ENCODE measurements around the gene ITPKC. TPM values are rescaled to one million over a fixed set of nuclear protein-coding genes. Genes with fewer than 3 reads are reported as not detected.

The ITPKC gene
- total and polyA plus RNA-seq, 2 experiments from 2014 or later: 5.3 to 12.6 TPM

GRCh38 chr19:40713939-40714338 is 3.0 kb upstream of the ITPKC start (continued):
- TF ChIP-seq EZH2 (IDR thresholded peaks at IDR 0.05; ENCODE audit: low read depth, unreplicated experiment): no peak
- TF ChIP-seq POLR2AphosphoS5 (IDR thresholded peaks at IDR 0.05; ENCODE audit: low read depth): no peak
- TF ChIP-seq ZNF114 (CRISPR knock-in tag; IDR thresholded peaks at IDR 0.05): no peak
- no peak for TF ChIP-seq CREB1 (CRISPR knock-in tag; IDR thresholded peaks at IDR 0.05; ENCODE audit: low read depth)

- Mint-ChIP-seq H3K4me1 (peaks cover 17% of the 10 kb centered on the region), H3K9me3 (no peaks in the 10 kb centered on the region), H3K27ac (peak overlapping the region; percentile 96), H3K4me3 (peak overlapping the region; percentile 93), H3K27me3 (ENCODE audit: insufficient read depth, low read depth, poor library complexity) (peaks cover 10% of the 10 kb centered on the region), H3K36me3 (ENCODE audit: low read depth) (peaks cover 28% of the 10 kb centered on the region)
- peak; percentile 98 for DNase-seq (ENCODE audit: low spot score)
- peaks cover 26% of the 10 kb centered on the region for H3K79me2 ChIP-seq (replicated peaks; ENCODE audit: insufficient read depth)
- peak; percentile 45; the same call in 1 of the 2 replicates for TF ChIP-seq POLR2AphosphoS5 (IDR thresholded peaks at IDR 0.05; ENCODE audit: low read depth)
- no peak for TF ChIP-seq EZH2phosphoT487 (IDR thresholded peaks at IDR 0.05; ENCODE audit: unreplicated experiment)
- H3K4me1 ChIP-seq (ENCODE audit: insufficient read depth): peaks cover 21% of the 10 kb centered on the region
- peaks cover 15% of the 10 kb centered on the region; the same call in 1 of the 2 replicates for H3F3A ChIP-seq (replicated peaks; ENCODE audit: low read depth)
- H3K27me3 ChIP-seq (ENCODE audit: insufficient read depth): no peaks in the 10 kb centered on the region
- H2AFZ ChIP-seq: peak overlapping the region; percentile 89
- H3K36me3 ChIP-seq (ENCODE audit: insufficient read depth): peaks cover 11% of the 10 kb centered on the region; the same call in 1 of the 2 replicates
- no peaks in the 10 kb centered on the region for H3K9me2 ChIP-seq (ENCODE audit: insufficient read depth)
- H4K20me1 ChIP-seq (replicated peaks; ENCODE audit: insufficient read depth): peaks cover 3% of the 10 kb centered on the region; the same call in 1 of the 2 replicates
- ATAC-seq: peak; percentile 77
- H3K4me2 ChIP-seq: peak overlapping the region; percentile 95
- H3K4me3 ChIP-seq: peak overlapping the region; percentile 99
- H3K27ac ChIP-seq (ENCODE audit: low read depth): peak overlapping the region; percentile 98
Observed at GRCh38 chr19:40714441-40715299, 2.2 kb upstream of the ITPKC start.

- H3K36me3 Mint-ChIP-seq (ENCODE audit: low read depth): peaks cover 23% of the 10 kb centered on the region
- H3K9me3 Mint-ChIP-seq: no peaks in the 10 kb centered on the region
- ATAC-seq (no peak), DNase-seq (ENCODE audit: low spot score) (no peak)
- H3K27ac Mint-ChIP-seq: peak overlapping the region; percentile 96
- Histone ChIP-seq H3K36me3 (ENCODE audit: insufficient read depth) (peaks cover 6% of the 10 kb centered on the region; the same call in 1 of the 2 replicates), H3K4me3 (peak overlapping the region; percentile 99), H4K20me1 (replicated peaks; ENCODE audit: insufficient read depth) (peaks cover 8% of the 10 kb centered on the region; the same call in 1 of the 2 replicates), H3K4me1 (ENCODE audit: insufficient read depth) (peaks cover 22% of the 10 kb centered on the region), H2AFZ (peak overlapping the region; percentile 82; the same call in 1 of the 2 replicates), H3F3A (replicated peaks; ENCODE audit: low read depth) (peaks cover 15% of the 10 kb centered on the region; the same call in 1 of the 2 replicates), H3K4me2 (peak overlapping the region; percentile 95), H3K9me2 (ENCODE audit: insufficient read depth) (no peaks in the 10 kb centered on the region), H3K79me2 (replicated peaks; ENCODE audit: insufficient read depth) (peaks cover 38% of the 10 kb centered on the region), H3K27me3 (ENCODE audit: insufficient read depth) (no peaks in the 10 kb centered on the region), H3K27ac (ENCODE audit: low read depth) (peak overlapping the region; percentile 98)
- peaks cover 10% of the 10 kb centered on the region for H3K27me3 Mint-ChIP-seq (ENCODE audit: insufficient read depth, low read depth, poor library complexity)
- H3K4me1 Mint-ChIP-seq: peaks cover 25% of the 10 kb centered on the region
- peak overlapping the region; percentile 93 for H3K4me3 Mint-ChIP-seq
- TF ChIP-seq EZH2phosphoT487 (IDR thresholded peaks at IDR 0.05; ENCODE audit: unreplicated experiment) (no peak), REST (IDR thresholded peaks at IDR 0.05; ENCODE audit: unreplicated experiment) (no peak), EZH2 (IDR thresholded peaks at IDR 0.05; ENCODE audit: low read depth, unreplicated experiment) (no peak), NANOG (IDR thresholded peaks at IDR 0.05; ENCODE audit: borderline replicate concordance) (no peak), ETS1 (IDR thresholded peaks at IDR 0.05) (no peak), CTCF (conservative IDR thresholded peaks at IDR 0.05; ENCODE audit: low read depth in 2 of 2) (no peak), ZNF114 (CRISPR knock-in tag; IDR thresholded peaks at IDR 0.05) (no peak), POLR2AphosphoS5 (IDR thresholded peaks at IDR 0.05; ENCODE audit: low read depth) (no peak), ZNF331 (CRISPR knock-in tag; IDR thresholded peaks at IDR 0.05; ENCODE audit: low read depth) (no peak)
Observed at GRCh38 chr19:40716031-40716481, 856 bp upstream of the ITPKC start.

All from GM23338 (cell line).